Liver (tissue), 10 donors: ENCODE data around the gene PRDM12. TPM values are rescaled to one million over a fixed set of nuclear protein-coding genes. Genes with fewer than 3 reads are reported as not detected.

ENCODE experiments used
- DNase-seq: peaks from one replicate; pipeline ENCODE4 v3.0.0-alpha.2; 2017; ENCODE audit warnings: low spot score
- H3K27ac ChIP-seq, 2 donors: one replicate each; pipeline ENCODE4 v1.7.0; 2013; ENCODE audit warnings: inconsistent platforms in 2 of 2, low read length in 2 of 2, control low read depth in 1 of 2, low read depth in 1 of 2, mild to moderate bottlenecking in 1 of 2
- H3K27me3 ChIP-seq, 4 donors: one replicate each; pipeline versions ENCODE4 v1.6.1 to v1.7.0; 2013; ENCODE audit warnings: low read length in 3 of 4, inconsistent platforms in 1 of 4, mild to moderate bottlenecking in 1 of 4, moderate library complexity in 1 of 4; ENCODE audit not compliant: control insufficient read depth in 4 of 4, insufficient read depth in 4 of 4
- H3K36me3 ChIP-seq, 4 donors: one replicate each; pipeline versions ENCODE4 v1.6.1 to v1.7.0; 2013; ENCODE audit warnings: low read length in 3 of 4, mild to moderate bottlenecking in 3 of 4, low read depth in 1 of 4, moderate library complexity in 1 of 4; ENCODE audit not compliant: control insufficient read depth in 4 of 4, insufficient read depth in 3 of 4
- H3K4me1 ChIP-seq, 4 donors: one replicate each; pipeline versions ENCODE4 v1.6.1 to v1.7.0; 2013; ENCODE audit warnings: low read length in 3 of 4, mild to moderate bottlenecking in 3 of 4, moderate library complexity in 1 of 4; ENCODE audit not compliant: control insufficient read depth in 4 of 4, insufficient read depth in 4 of 4
- H3K4me3 ChIP-seq, 3 donors: one replicate each; pipeline versions ENCODE4 v1.6.1 to v1.7.0; 2013; ENCODE audit warnings: low read length in 3 of 3, control low read depth in 1 of 3, low read depth in 1 of 3, mild to moderate bottlenecking in 1 of 3
- H3K9ac ChIP-seq, 2 donors: one replicate each; pipeline ENCODE4 v1.7.0; 2013; ENCODE audit warnings: low read length in 2 of 2, mild to moderate bottlenecking in 2 of 2, moderate library complexity in 2 of 2, control low read depth in 1 of 2, low read depth in 1 of 2
- H3K9me3 ChIP-seq, 4 donors: one replicate each; pipeline versions ENCODE4 v1.6.1 to v1.7.0; 2013; ENCODE audit warnings: low read length in 3 of 4; ENCODE audit not compliant: control insufficient read depth in 4 of 4
- RAD21 ChIP-seq, 2 donors: IDR thresholded peaks; 2 replicates each; pipeline ENCODE4 v1.6.1; 2016; ENCODE audit warnings: antibody characterized with exemption in 2 of 2, mild to moderate bottlenecking in 2 of 2
- WGBS: extraction: QIAGEN DNeasy Blood & Tissue Kit; methylation state at CpG from one replicate; pipeline ENCODE4 v1.1.7; 2013; 5-methylcytosine and 5-hydroxymethylcytosine counted together
- polyA plus RNA-seq, 2 donors: library from polyadenylated mRNA; stranded (reverse) in 1 of 2; unstranded in 1 of 2; fragments of 200-250 nt in 1 of 2; fragments of >200 nt in 1 of 2; fragmentation: Nextera tagmentation in 1 of 2; extraction: Ambion mirVana in 1 of 2; gene quantifications; one replicate each; pipeline versions ENCODE4 v1.2.1 to v1.2.3, GENCODE V29; 2013 to 2015
- small RNA-seq: library from RNA; depleted of rRNA; stranded (forward); fragments of <200 nt; gene quantifications from one replicate; pipeline ENCODE3, GENCODE V24; 2014
- total RNA-seq, 2 donors: library from RNA; depleted of rRNA; stranded (reverse); fragments of >200 nt; gene quantifications; one replicate each; pipeline ENCODE4 v1.2.3, GENCODE V29; 2014
- donor health status: healthy.
- donor health status: healthy.
- donor health status: healthy.
- donor health status: healthy.
- donor health status: healthy.

Gene PRDM12
- total and polyA plus RNA-seq, 4 donors, result 0.02 TPM; not detected in 3

GRCh38 chr9:130732136-130732535 is 67.7 kb downstream of the PRDM12 start:
- Histone ChIP-seq H3K27me3 (no peaks in the 10 kb centered on the region), H3K36me3 (no peaks in the 10 kb centered on the region), H3K9ac (no peak overlapping the region), H3K4me3 (no peak overlapping the region), H3K4me1 (peaks cover 2 to 10% (median 5%) of the 10 kb centered on the region in 4 donors), H3K27ac (no peak overlapping the region), H3K9me3 (no peaks in the 10 kb centered on the region)
- no peak for TF ChIP-seq RAD21 (IDR thresholded peaks at IDR 0.05)
- WGBS, result 74% methylated on average over 2 of the region's 2 CpGs
- DNase-seq, result no peak

Small RNAs within 50 kb of the gene (small RNA-seq; reads per million reads assigned to genes)
- gene AL359092.1, result not detected
- gene MIR6856, result not detected

Other genes with a start within 250 kb of the PRDM12 start
- gene ASS1, start 219.6 kb upstream of the PRDM12 start, total RNA-seq, result 100 to 1,000 TPM; 396 to 711 TPM
- 100 to 1,000 TPM; 425 to 641 TPM for gene ASS1, start 219.6 kb upstream of the PRDM12 start, polyA plus RNA-seq
- 10 to 100 TPM; 26.5 to 39.0 TPM for gene FUBP3, start 85.0 kb upstream of the PRDM12 start, total RNA-seq
- gene FUBP3, start 85.0 kb upstream of the PRDM12 start, polyA plus RNA-seq, result 10 to 100 TPM; 16.1 to 23.2 TPM
- 10 to 100 TPM; 16.6 to 21.2 TPM for gene EXOSC2, start 29.2 kb downstream of the PRDM12 start, total RNA-seq
- gene EXOSC2, start 29.2 kb downstream of the PRDM12 start, polyA plus RNA-seq, result 1 to 10 TPM; 7.6 to 9.5 TPM
- 10 to 100 TPM; 11.2 to 14.2 TPM for gene ABL1, start 170.7 kb downstream of the PRDM12 start, total RNA-seq
- 10 to 100 TPM in 1 of 2 donors, 1 to 10 TPM in 1; 4.2 to 10.7 TPM for gene ABL1, start 170.7 kb downstream of the PRDM12 start, polyA plus RNA-seq
- under 1 TPM in 1 of 2 donors, not detected in 1; 0.05 TPM for gene QRFP, start 232.2 kb downstream of the PRDM12 start, total RNA-seq
- not detected for gene QRFP, start 232.2 kb downstream of the PRDM12 start, polyA plus RNA-seq